GM12801 (cell line): ENCODE data around the gene TRNAU1AP.

ENCODE experiments used
- TF ChIP-seq, protein P1 (sequence below): IDR thresholded peaks from one replicate; pipeline ENCODE4 v1.5.1; 2011; ENCODE audit warnings: control low read depth; ENCODE audit not compliant: insufficient read length; ENCODE audit errors: extremely low read depth

The TRNAU1AP gene

GRCh38 chr1:28518745-28519341, 34.0 kb upstream of the TRNAU1AP start:
- TF ChIP-seq, protein P1, sequence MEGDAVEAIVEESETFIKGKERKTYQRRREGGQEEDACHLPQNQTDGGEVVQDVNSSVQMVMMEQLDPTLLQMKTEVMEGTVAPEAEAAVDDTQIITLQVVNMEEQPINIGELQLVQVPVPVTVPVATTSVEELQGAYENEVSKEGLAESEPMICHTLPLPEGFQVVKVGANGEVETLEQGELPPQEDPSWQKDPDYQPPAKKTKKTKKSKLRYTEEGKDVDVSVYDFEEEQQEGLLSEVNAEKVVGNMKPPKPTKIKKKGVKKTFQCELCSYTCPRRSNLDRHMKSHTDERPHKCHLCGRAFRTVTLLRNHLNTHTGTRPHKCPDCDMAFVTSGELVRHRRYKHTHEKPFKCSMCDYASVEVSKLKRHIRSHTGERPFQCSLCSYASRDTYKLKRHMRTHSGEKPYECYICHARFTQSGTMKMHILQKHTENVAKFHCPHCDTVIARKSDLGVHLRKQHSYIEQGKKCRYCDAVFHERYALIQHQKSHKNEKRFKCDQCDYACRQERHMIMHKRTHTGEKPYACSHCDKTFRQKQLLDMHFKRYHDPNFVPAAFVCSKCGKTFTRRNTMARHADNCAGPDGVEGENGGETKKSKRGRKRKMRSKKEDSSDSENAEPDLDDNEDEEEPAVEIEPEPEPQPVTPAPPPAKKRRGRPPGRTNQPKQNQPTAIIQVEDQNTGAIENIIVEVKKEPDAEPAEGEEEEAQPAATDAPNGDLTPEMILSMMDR: no peak

GRCh38 chr1:28519946-28520725, 32.7 kb upstream of the TRNAU1AP start:
- TF ChIP-seq, protein P1: no peak

GRCh38 chr1:28521502-28522164, 31.3 kb upstream of the TRNAU1AP start:
- TF ChIP-seq, protein P1: no peak

GRCh38 chr1:28526886-28527285, 26.0 kb upstream of the TRNAU1AP start:
- TF ChIP-seq, protein P1: no peak

DNA sequence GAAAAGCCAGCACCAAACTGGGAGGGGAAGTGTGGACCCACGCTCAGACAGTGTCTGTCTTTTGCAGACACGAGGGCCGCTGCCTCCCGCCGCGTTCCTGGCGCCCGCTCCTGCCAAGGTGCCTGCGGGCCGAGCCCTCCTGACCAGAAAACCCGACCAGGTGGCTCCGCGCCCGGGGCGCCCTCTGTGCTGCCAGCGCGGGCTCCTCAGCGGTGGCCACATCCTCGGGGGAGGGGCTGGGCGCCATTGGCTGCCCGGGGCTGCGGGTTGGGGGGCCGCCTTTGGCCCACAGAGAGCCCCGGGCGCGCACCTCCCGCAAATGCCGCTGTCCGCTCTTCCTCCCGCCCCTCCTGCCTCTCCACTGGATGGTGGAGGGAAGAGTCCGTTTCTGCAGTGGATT, 22.4 kb upstream of the TRNAU1AP start:
- TF ChIP-seq, protein P1: no peak

DNA sequence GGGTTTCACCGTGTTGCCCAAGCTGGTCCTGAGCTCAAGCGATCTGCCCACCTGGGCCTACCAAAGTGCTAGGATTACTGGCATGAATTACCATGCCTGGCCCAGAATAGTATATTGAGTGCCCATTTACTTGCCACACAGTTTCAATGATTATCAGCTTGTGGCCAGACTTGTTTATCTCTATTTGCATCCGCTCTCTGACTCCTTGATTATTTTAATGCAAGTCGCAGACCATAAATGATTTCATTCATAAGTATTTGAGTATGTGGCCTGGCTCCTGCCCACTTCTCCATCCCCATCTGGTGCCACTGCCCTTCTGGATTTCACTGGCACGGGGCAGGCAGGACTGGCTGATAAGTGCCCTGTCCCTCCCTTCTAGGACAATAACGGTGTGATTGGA, 18.2 kb upstream of the TRNAU1AP start:
- TF ChIP-seq, protein P1: no peak

- TF ChIP-seq, protein P1: no peak
Measured at GRCh38 chr1:28535180-28535579, 17.7 kb upstream of the TRNAU1AP start.
